PC-3 (cell line): ENCODE results near the gene IL3. TPM values are rescaled to one million over a fixed set of nuclear protein-coding genes. Genes with fewer than 3 reads are reported as not detected.

ENCODE experiments used
- ATAC-seq: fragments of 200-7000 bp; cut with Tn5 transposase; 2 replicates; pipeline ENCODE4 v1.9.1; 2020; ENCODE audit warnings: mild to moderate bottlenecking, moderate library complexity
- BruUV-seq: library from RNA; stranded (reverse); fragments of 400-500 nt; replicated peaks from 2 replicates; lab custom pipeline; 2021; lab: Mats Ljungman, UMichigan
- CTCF ChIA-PET: fragments of 300-600 bp; sonication (Branson Sonifier 250); formaldehyde crosslinking; loops from one replicate; lab custom pipeline; 2022; ENCODE audit warnings: antibody characterized with exemption; lab: Charles Lee
- POLR2A ChIA-PET: fragments of 300-600 bp; sonication (Branson Sonifier 250); formaldehyde crosslinking; loops from one replicate; lab custom pipeline; 2022; ENCODE audit warnings: antibody characterized with exemption; ENCODE audit not compliant: unreplicated experiment; lab: Charles Lee
- DNase-seq: peaks from one replicate; pipeline ENCODE4 v3.0.0-alpha.2; 2015
- H2AFZ ChIP-seq: fragments of 300-600 bp; sonication (generic); 2 replicates; pipeline ENCODE4 v1.6.0; 2016; ENCODE audit warnings: antibody characterized with exemption, low read length
- H3F3A ChIP-seq: fragments of 300-600 bp; sonication (generic); one replicate; pipeline ENCODE4 v1.6.0; 2017; ENCODE audit warnings: antibody characterized with exemption, low read length, control low read depth, mild to moderate bottlenecking; ENCODE audit not compliant: unreplicated experiment
- H3K27ac ChIP-seq: fragments of 300-600 bp; sonication (generic); 2 replicates; pipeline ENCODE4 v1.5.1; 2016; ENCODE audit warnings: mild to moderate bottlenecking, low read length
- H3K27me3 ChIP-seq: fragments of 300-600 bp; sonication (generic); 2 replicates; pipeline ENCODE4 v1.6.1; 2016; ENCODE audit warnings: low read length, mixed read lengths
- H3K36me3 ChIP-seq: fragments of 300-600 bp; sonication (generic); 2 replicates; pipeline ENCODE4 v1.6.1; 2016; ENCODE audit warnings: low read depth, mixed run types, low read length, mixed read lengths
- H3K4me1 ChIP-seq: fragments of 300-600 bp; sonication (generic); 2 replicates; pipeline ENCODE4 v1.5.1; 2016; ENCODE audit warnings: low read length; ENCODE audit not compliant: insufficient read depth
- H3K4me2 ChIP-seq: fragments of 300-600 bp; sonication (generic); 2 replicates; pipeline ENCODE4 v1.6.0; 2016; ENCODE audit warnings: low read length
- H3K4me3 ChIP-seq: fragments of 300-600 bp; sonication (generic); 2 replicates; pipeline ENCODE4 v1.5.1; 2016; ENCODE audit warnings: mild to moderate bottlenecking, low read length, mixed read lengths
- H3K79me2 ChIP-seq: fragments of 300-600 bp; sonication (generic); 2 replicates; pipeline ENCODE4 v1.6.1; 2017; ENCODE audit warnings: low read length, mixed read lengths
- H3K9ac ChIP-seq: fragments of 300-600 bp; sonication (generic); 2 replicates; pipeline ENCODE4 v1.6.0; 2016; ENCODE audit warnings: mild to moderate bottlenecking, low read length
- H3K9me2 ChIP-seq: fragments of 300-600 bp; sonication (generic); replicated peaks from 2 replicates; pipeline ENCODE4 v1.6.1; 2016; ENCODE audit warnings: mixed run types, low read length, mixed read lengths
- H3K9me3 ChIP-seq: fragments of 300-600 bp; sonication (generic); 2 replicates; pipeline ENCODE4 v1.6.1; 2016; ENCODE audit warnings: low read length, mixed read lengths
- H4K20me1 ChIP-seq: fragments of 300-600 bp; sonication (generic); 2 replicates; pipeline ENCODE4 v1.6.1; 2016; ENCODE audit warnings: low read length, mixed read lengths
- EZH2 ChIP-seq: fragments of 300-600 bp; sonication (generic); IDR thresholded peaks from one replicate; pipeline ENCODE4 v1.6.1; 2017; ENCODE audit warnings: antibody characterized with exemption, mild to moderate bottlenecking, low read length; ENCODE audit not compliant: unreplicated experiment
- EZH2phosphoT487 ChIP-seq: fragments of 300-600 bp; sonication (generic); IDR thresholded peaks from 2 replicates; pipeline ENCODE4 v1.6.1; 2018; ENCODE audit warnings: mild to moderate bottlenecking, antibody characterized with exemption, low read length, borderline replicate concordance
- intact Hi-C: fragments of 100-400 bp; cut with micrococcal nuclease; formaldehyde crosslinking; loops from 2 replicates; pipeline ENCODE4 v1.9.0; 2023
- total RNA-seq: library from RNA; depleted of rRNA; stranded (reverse); fragments of >200 nt; gene quantifications from 2 replicates; pipeline ENCODE4 v1.2.3, GENCODE V29; 2014
- TF ChIP-seq, protein P1 (sequence below): fragments of 300-600 bp; sonication (generic); conservative IDR thresholded peaks from 2 replicates; pipeline ENCODE4 v1.5.1; 2017; ENCODE audit warnings: antibody characterized with exemption, low read depth, mild to moderate bottlenecking, low read length

The IL3 gene
- total RNA-seq, 1 experiment from 2014 or later: not detected

DNA sequence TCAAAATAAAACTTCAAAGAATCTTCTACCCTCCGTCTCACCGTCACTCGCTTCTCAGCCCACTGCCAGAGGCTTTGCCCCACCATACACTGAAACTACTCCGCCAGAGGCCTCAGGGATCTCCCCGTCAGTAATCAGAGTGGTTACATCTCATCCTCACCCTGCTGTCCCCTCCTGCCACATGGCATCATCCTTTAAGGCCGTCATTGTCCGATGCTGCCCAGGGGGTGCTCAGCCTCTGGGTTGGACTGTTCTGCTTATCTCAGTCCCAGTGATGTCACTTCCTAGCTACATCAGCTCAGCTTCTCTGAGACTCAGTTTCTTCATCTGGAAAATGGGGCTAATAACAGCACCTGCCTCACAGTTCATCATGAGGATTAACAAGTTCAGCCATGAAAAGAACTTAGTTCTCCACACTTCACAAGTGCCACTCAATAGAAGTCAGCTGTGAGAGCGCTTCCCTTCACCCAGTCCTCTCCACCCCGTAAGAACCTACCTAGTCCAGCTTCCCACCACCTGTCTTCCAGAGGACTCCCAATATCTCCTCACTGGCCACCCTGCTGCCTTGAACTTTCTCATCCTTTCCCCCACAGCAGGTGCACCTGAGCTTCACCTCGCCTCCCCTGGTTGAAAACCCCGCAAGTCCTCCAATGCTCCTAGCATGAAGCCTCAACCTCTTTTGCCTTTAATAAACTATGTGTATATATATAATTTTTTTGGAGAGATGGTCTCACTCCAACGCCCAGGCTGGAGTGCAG is 2.8 kb upstream of the IL3 start:
- no peak for DNase-seq
- POLR2A ChIA-PET: no interaction called here
- no TSS peak for BruUV-seq

DNA sequence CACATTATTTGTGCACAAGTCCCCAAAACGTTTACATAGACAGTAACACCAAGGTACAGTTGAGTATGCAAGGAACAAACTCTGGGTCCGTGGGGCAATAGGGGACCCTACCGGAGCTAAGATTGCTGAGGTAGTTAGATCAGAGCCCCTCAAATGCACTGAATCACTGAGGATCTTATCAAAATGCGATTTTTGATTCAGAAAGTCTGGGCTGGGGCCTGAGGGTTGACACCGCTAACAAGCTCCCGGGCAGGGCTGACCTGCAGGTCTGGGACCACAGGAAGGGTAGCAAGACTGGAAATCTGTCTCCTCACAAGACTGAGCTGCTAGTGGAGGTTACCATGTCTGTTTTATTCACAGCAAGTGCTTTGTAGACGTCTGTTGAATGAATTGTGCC is 1.8 kb upstream of the IL3 start:
- ATAC-seq (no peak), DNase-seq (no peak)
- POLR2A ChIA-PET: interaction anchor here (0.7 kb wide), 1 partner anchor 236 kb away, joined by 6 read pairs; the partner anchor contains the start of gene SLC22A4
- Histone ChIP-seq H3K9me3 (no peaks in the 10 kb centered on the region), H3K4me3 (no peak overlapping the region), H3K9ac (no peak overlapping the region), H3K4me2 (no peak overlapping the region), H3K9me2 (no peaks in the 10 kb centered on the region), H3K27ac (no peak overlapping the region), H4K20me1 (no peaks in the 10 kb centered on the region), H3F3A (no peaks in the 10 kb centered on the region), H3K4me1 (no peaks in the 10 kb centered on the region), H2AFZ (no peak overlapping the region), H3K27me3 (no peaks in the 10 kb centered on the region), H3K36me3 (no peaks in the 10 kb centered on the region), H3K79me2 (no peaks in the 10 kb centered on the region)
- TF ChIP-seq EZH2phosphoT487 (no peak), EZH2 (no peak)
- TF ChIP-seq, protein P1, sequence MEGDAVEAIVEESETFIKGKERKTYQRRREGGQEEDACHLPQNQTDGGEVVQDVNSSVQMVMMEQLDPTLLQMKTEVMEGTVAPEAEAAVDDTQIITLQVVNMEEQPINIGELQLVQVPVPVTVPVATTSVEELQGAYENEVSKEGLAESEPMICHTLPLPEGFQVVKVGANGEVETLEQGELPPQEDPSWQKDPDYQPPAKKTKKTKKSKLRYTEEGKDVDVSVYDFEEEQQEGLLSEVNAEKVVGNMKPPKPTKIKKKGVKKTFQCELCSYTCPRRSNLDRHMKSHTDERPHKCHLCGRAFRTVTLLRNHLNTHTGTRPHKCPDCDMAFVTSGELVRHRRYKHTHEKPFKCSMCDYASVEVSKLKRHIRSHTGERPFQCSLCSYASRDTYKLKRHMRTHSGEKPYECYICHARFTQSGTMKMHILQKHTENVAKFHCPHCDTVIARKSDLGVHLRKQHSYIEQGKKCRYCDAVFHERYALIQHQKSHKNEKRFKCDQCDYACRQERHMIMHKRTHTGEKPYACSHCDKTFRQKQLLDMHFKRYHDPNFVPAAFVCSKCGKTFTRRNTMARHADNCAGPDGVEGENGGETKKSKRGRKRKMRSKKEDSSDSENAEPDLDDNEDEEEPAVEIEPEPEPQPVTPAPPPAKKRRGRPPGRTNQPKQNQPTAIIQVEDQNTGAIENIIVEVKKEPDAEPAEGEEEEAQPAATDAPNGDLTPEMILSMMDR: no peak
- BruUV-seq: no TSS peak
- intact Hi-C loops: no loop called here
- CTCF ChIA-PET: interaction anchor here (0.6 kb wide), 1 partner anchor 106 kb away, joined by 4 read pairs; no protein-coding TSS in a partner anchor

More for the DNA sequence above, 2.8 kb upstream of the IL3 start:
- no peaks in the 10 kb centered on the region for H3K79me2 ChIP-seq
- H3K9me3 ChIP-seq: no peaks in the 10 kb centered on the region
- no peak overlapping the region for H3K27ac ChIP-seq
- H3K36me3 ChIP-seq: no peaks in the 10 kb centered on the region
- no peaks in the 10 kb centered on the region for H3F3A ChIP-seq
- CTCF ChIA-PET: interaction anchor here (0.6 kb wide), 1 partner anchor 107 kb away, joined by 4 read pairs; no protein-coding TSS in a partner anchor
- no peak overlapping the region for H3K4me3 ChIP-seq
- H3K4me1 ChIP-seq: no peaks in the 10 kb centered on the region
- TF ChIP-seq EZH2 (no peak), EZH2phosphoT487 (no peak)
- no peaks in the 10 kb centered on the region for H3K27me3 ChIP-seq
- H3K9me2 ChIP-seq: no peaks in the 10 kb centered on the region
- H2AFZ ChIP-seq: no peak overlapping the region
- no peak for ATAC-seq
- no peaks in the 10 kb centered on the region for H4K20me1 ChIP-seq
- intact Hi-C loops: no loop called here
- H3K4me2 ChIP-seq: no peak overlapping the region
- H3K9ac ChIP-seq: no peak overlapping the region

DNA sequence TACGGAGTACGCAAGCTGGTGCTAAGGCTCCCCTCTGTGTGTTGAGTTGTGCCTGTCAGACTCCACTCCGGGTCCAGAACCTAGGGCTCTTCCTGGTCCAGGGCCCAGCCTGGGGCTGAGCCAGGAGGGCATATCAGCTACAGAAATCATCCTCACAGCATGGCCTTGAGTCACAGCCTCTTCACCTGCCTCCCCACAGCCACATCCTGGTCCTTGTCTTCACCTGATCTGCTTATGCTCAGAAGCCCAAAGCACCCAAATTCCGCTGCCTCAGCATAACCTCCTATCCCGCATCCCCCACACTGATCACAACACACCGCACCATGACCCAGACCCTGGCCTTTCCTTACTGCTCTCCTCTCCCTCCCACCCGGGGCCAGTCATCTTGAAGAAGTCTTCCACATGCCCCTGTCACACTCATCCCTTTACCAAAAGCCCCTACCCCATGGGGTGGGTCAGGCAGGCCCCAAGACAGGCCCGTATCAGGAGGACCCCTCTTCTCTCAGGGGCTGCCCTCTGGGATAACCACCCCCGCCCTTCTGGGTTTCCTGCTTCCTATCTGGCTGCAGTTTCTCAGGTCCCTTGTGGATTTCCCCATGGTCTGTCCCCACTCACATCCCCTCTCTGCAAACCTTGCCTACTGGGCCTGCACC is 1.3 kb upstream of the IL3 start:
- H3K4me3 ChIP-seq: no peak overlapping the region
- no peaks in the 10 kb centered on the region for H3K27me3 ChIP-seq
- no peaks in the 10 kb centered on the region for H3K9me3 ChIP-seq
- no peak overlapping the region for H3K4me2 ChIP-seq
- TF ChIP-seq EZH2: no peak
- TF ChIP-seq, protein P1: no peak
- TF ChIP-seq EZH2phosphoT487: no peak
- BruUV-seq: no TSS peak
- ATAC-seq: no peak
- H2AFZ ChIP-seq: no peak overlapping the region
- H3K36me3 ChIP-seq: no peaks in the 10 kb centered on the region
- ChIA-PET CTCF (no interaction called here), POLR2A (interaction anchor here (0.7 kb wide), 1 partner anchor 235 kb away, joined by 6 read pairs; the partner anchor contains the start of gene SLC22A4)
- H3K9me2 ChIP-seq: no peaks in the 10 kb centered on the region
- H4K20me1 ChIP-seq: no peaks in the 10 kb centered on the region
- no peak overlapping the region for H3K27ac ChIP-seq
- H3K9ac ChIP-seq: no peak overlapping the region
- no peaks in the 10 kb centered on the region for H3K4me1 ChIP-seq
- no peak for DNase-seq
- no peaks in the 10 kb centered on the region for H3K79me2 ChIP-seq
- intact Hi-C loops: no loop called here
- no peaks in the 10 kb centered on the region for H3F3A ChIP-seq
